KMS-11 (cell line): ENCODE data around the gene NDUFA7.

ENCODE experiments used
- H2AFZ ChIP-seq: fragments of 200-600 bp; sonication (generic); 2 replicates; pipeline ENCODE4 v1.6.1; 2016; ENCODE audit warnings: antibody characterized with exemption, mixed run types, low read depth
- H3K27ac ChIP-seq: fragments of 200-600 bp; sonication (generic); 2 replicates; pipeline ENCODE4 v1.6.1; 2016; ENCODE audit warnings: mild to moderate bottlenecking, mixed run types
- H3K27me3 ChIP-seq: fragments of 200-600 bp; sonication (generic); 2 replicates; pipeline ENCODE4 v1.6.1; 2017; ENCODE audit warnings: mild to moderate bottlenecking, low read depth, mixed run types, moderate library complexity; ENCODE audit not compliant: insufficient read depth
- H3K36me3 ChIP-seq: fragments of 200-600 bp; sonication (generic); 2 replicates; pipeline ENCODE4 v1.6.1; 2017; ENCODE audit warnings: mild to moderate bottlenecking, mixed run types; ENCODE audit not compliant: insufficient read depth
- H3K4me1 ChIP-seq: fragments of 200-600 bp; sonication (generic); 2 replicates; pipeline ENCODE4 v1.6.1; 2016; ENCODE audit warnings: mild to moderate bottlenecking, low read depth, mixed run types; ENCODE audit not compliant: poor library complexity, severe bottlenecking
- H3K4me2 ChIP-seq: fragments of 200-600 bp; sonication (generic); 2 replicates; pipeline ENCODE4 v1.7.0; 2016; ENCODE audit warnings: mild to moderate bottlenecking, mixed run types
- H3K4me3 ChIP-seq: fragments of 200-600 bp; sonication (generic); IDR thresholded peaks from 2 replicates; pipeline ENCODE4 v1.6.1; 2017; ENCODE audit warnings: low read depth, low read length, mixed read lengths; ENCODE audit not compliant: insufficient read depth
- H3K79me2 ChIP-seq: fragments of 200-600 bp; sonication (generic); 2 replicates; pipeline ENCODE4 v1.6.1; 2016; ENCODE audit warnings: low read depth, mixed run types; ENCODE audit not compliant: insufficient read depth
- H3K9ac ChIP-seq: fragments of 200-600 bp; sonication (generic); 2 replicates; pipeline ENCODE4 v1.6.1; 2016; ENCODE audit warnings: mild to moderate bottlenecking, mixed run types
- H4K20me1 ChIP-seq: fragments of 200-600 bp; sonication (generic); 2 replicates; pipeline ENCODE4 v1.6.1; 2016; ENCODE audit warnings: mild to moderate bottlenecking, mixed run types; ENCODE audit not compliant: insufficient read depth
- CTCF ChIP-seq: fragments of 200-600 bp; sonication (generic); conservative IDR thresholded peaks from 2 replicates; pipeline ENCODE4 v1.6.1; 2017; ENCODE audit warnings: low read depth, mild to moderate bottlenecking, antibody characterized with exemption, low read length, moderate library complexity, mixed read lengths

NDUFA7 gene

GRCh38 chr19:8321067-8321985 lies at the start of gene NDUFA7, which contains the start of gene RPS28:
Gene NDUFA7, minus strand, starts transcription at chr19:8321375. Its CDS starts 17 bp downstream, at chr19:8321358.
Gene RPS28, plus strand, starts transcription at chr19:8321496. Its CDS starts 35 bp downstream, at chr19:8321531.
- H3K4me3 ChIP-seq = peak within 1 kb of the TSS; percentile 74
- peak within 1 kb of the TSS; percentile 90 for H3K9ac ChIP-seq
- peak within 1 kb of the TSS; percentile 96 for H3K4me2 ChIP-seq
- H3K4me1 ChIP-seq = peaks cover 27% of the 10 kb centered on the region
- H3K79me2 ChIP-seq = peaks cover 40% of the 10 kb centered on the region
- TF ChIP-seq CTCF = 0 out of 2 replicates have a peak, but pooled peaks have one; percentile 12
- peak within 1 kb of the TSS; percentile 39; the same call in 1 of the 2 replicates for H2AFZ ChIP-seq
- H3K27me3 ChIP-seq = no peaks in the 10 kb centered on the region
- no peaks in the 10 kb centered on the region for H4K20me1 ChIP-seq
- H3K27ac ChIP-seq = peak within 1 kb of the TSS; percentile 75
- peaks cover 6% of the 10 kb centered on the region; the same call in 1 of the 2 replicates for H3K36me3 ChIP-seq

DNA sequence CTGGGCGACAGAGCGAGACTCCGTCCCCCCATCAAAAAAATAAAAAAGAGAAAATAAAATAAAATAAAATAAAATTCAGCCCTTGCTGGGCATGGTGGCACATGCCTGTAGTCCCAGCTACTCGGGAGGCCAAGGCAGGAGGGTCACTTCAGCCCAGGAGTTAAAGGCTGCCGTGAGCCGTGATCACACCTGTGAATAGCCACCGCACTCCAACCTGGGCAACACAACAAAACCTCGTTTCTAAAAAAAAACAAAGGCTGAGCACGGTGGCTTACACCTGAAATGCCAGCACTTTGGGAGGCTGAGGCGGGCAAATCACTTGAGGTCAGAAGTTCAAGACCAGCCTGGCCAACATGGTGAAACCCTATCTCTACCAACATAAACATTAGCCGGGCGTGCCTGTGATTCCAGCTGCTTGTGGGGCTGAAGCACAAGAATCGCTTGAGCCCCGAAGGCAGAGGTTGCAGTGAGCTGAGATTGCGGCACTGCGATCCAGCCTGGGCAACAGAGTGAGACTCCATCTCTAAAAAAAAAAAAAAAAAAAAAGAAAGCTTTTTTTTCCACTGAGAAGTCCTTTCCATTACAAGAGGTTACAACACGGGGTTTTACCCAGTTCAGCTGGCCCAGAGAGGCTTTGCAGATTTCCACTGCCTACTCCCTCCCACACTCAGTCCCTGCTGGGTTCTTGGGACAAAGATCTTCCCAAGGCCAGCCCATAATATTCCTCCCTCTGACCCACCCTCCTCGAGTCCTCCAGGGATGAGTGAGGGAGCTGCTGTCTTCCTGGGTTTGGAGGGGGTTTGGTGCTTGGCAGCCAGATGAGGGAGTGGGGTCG lies 49.2 kb upstream of the NDUFA7 start:
- Histone ChIP-seq H3K4me2 (no peak overlapping the region), H3K4me3 (no peak overlapping the region), H3K9ac (no peak overlapping the region), H4K20me1 (no peaks in the 10 kb centered on the region), H2AFZ (no peak overlapping the region), H3K4me1 (no peaks in the 10 kb centered on the region), H3K27me3 (no peaks in the 10 kb centered on the region), H3K27ac (no peak overlapping the region), H3K36me3 (no peaks in the 10 kb centered on the region), H3K79me2 (no peaks in the 10 kb centered on the region)
- TF ChIP-seq CTCF = no peak

GRCh38 chr19:8367327-8368001 lies 46.3 kb upstream of the NDUFA7 start:
- no peaks in the 10 kb centered on the region for H3K27me3 ChIP-seq
- H3K4me3 ChIP-seq = no peak overlapping the region
- H2AFZ ChIP-seq = no peak overlapping the region
- H3K9ac ChIP-seq = no peak overlapping the region
- H3K27ac ChIP-seq = no peak overlapping the region
- no peak for TF ChIP-seq CTCF
- no peaks in the 10 kb centered on the region for H3K79me2 ChIP-seq
- no peak overlapping the region for H3K4me2 ChIP-seq
- H3K4me1 ChIP-seq = no peaks in the 10 kb centered on the region
- no peaks in the 10 kb centered on the region for H4K20me1 ChIP-seq
- no peaks in the 10 kb centered on the region for H3K36me3 ChIP-seq

GRCh38 chr19:8366961-8367326 lies 45.8 kb upstream of the NDUFA7 start:
- no peak overlapping the region for H3K27ac ChIP-seq
- H3K79me2 ChIP-seq = no peaks in the 10 kb centered on the region
- H4K20me1 ChIP-seq = no peaks in the 10 kb centered on the region
- H3K27me3 ChIP-seq = no peaks in the 10 kb centered on the region
- H3K36me3 ChIP-seq = no peaks in the 10 kb centered on the region
- no peak overlapping the region for H3K9ac ChIP-seq
- H3K4me2 ChIP-seq = no peak overlapping the region
- H3K4me3 ChIP-seq = no peak overlapping the region
- H2AFZ ChIP-seq = no peak overlapping the region
- peaks cover 3% of the 10 kb centered on the region for H3K4me1 ChIP-seq
- no peak for TF ChIP-seq CTCF
